HUES48 (cell line): Measurements from ENCODE around the gene SLC2A11.
"Not testable (repeated sequence)": the region's sequence is repeated elsewhere in the genome, so short reads cannot be mapped to it uniquely, and the experiment has no call there.

Experiments used
- H3K27ac ChIP-seq: one replicate; pipeline ENCODE4 v1.7.0; 2013; ENCODE audit warnings: low read depth, low read length, inconsistent platforms
- H3K27me3 ChIP-seq: 2 replicates; pipeline ENCODE4 v1.6.1; 2013; ENCODE audit warnings: mild to moderate bottlenecking, low read length; ENCODE audit not compliant: control insufficient read depth, insufficient read depth
- H3K36me3 ChIP-seq: 2 replicates; pipeline ENCODE4 v1.6.1; 2013; ENCODE audit warnings: low read length; ENCODE audit not compliant: control insufficient read depth, insufficient read depth
- H3K4me1 ChIP-seq: 2 replicates; pipeline ENCODE4 v1.6.1; 2013; ENCODE audit warnings: mild to moderate bottlenecking, low read length; ENCODE audit not compliant: control insufficient read depth, insufficient read depth
- H3K4me3 ChIP-seq: 2 replicates; pipeline ENCODE4 v1.5.1; 2013; ENCODE audit warnings: mild to moderate bottlenecking, low read depth, low read length
- H3K9ac ChIP-seq: 2 replicates; pipeline ENCODE4 v1.6.1; 2013; ENCODE audit warnings: mild to moderate bottlenecking, low read depth, low read length, moderate library complexity
- H3K9me3 ChIP-seq: 2 replicates; pipeline ENCODE4 v1.6.1; 2013; ENCODE audit warnings: low read length; ENCODE audit not compliant: control insufficient read depth, insufficient read depth

Gene SLC2A11

DNA sequence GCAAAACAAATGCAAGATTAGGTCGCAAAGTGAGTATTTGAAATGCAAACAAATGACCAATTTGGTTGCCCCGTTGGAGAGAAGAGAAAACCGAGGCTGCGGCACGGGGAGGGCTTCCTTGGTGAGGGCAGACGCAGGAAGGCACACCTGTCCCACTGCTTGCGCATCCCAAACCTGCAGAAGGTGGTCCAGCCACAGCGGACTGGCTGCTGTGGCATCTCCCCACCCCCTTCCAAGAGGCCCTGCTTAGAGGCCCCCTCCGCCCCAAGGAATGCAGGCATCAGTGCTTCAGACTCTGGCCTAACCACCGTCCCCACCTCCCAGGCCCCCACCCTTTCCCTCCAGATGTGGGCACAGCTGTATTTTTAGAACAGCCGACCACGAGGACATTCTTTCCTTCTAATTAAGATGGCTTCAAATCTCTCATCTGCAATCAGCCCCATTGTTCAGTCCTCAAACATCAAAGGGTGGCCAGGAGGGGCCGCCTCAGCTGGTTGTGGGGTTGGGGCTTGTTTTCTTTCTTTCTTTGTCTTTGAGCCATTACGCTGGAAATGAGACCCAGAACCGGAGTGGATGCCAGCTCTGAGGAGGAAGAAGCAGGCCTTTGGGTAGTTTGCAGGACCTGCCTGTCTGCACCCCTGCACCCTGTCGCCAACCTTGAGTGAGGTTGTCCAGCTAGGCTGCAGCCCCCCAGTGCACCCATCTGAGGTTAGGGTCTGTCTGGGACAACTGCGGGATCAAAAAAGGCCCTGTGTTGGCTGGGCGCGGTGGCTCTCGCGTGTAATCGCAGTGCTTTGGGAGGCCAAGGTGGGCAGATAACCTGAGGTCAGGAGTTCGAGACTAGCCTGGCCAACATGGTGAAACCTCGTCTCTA is 9.4 kb upstream of the SLC2A11 start:
- no peaks in the 10 kb centered on the region for H3K36me3 ChIP-seq
- H3K9ac ChIP-seq: no peak overlapping the region
- no peak overlapping the region for H3K4me3 ChIP-seq
- no peaks in the 10 kb centered on the region; the same call in 1 of the 2 replicates for H3K27me3 ChIP-seq
- H3K9me3 ChIP-seq: no peaks in the 10 kb centered on the region
- peak overlapping the region; percentile 59 for H3K27ac ChIP-seq
- H3K4me1 ChIP-seq: peaks cover 25% of the 10 kb centered on the region

DNA sequence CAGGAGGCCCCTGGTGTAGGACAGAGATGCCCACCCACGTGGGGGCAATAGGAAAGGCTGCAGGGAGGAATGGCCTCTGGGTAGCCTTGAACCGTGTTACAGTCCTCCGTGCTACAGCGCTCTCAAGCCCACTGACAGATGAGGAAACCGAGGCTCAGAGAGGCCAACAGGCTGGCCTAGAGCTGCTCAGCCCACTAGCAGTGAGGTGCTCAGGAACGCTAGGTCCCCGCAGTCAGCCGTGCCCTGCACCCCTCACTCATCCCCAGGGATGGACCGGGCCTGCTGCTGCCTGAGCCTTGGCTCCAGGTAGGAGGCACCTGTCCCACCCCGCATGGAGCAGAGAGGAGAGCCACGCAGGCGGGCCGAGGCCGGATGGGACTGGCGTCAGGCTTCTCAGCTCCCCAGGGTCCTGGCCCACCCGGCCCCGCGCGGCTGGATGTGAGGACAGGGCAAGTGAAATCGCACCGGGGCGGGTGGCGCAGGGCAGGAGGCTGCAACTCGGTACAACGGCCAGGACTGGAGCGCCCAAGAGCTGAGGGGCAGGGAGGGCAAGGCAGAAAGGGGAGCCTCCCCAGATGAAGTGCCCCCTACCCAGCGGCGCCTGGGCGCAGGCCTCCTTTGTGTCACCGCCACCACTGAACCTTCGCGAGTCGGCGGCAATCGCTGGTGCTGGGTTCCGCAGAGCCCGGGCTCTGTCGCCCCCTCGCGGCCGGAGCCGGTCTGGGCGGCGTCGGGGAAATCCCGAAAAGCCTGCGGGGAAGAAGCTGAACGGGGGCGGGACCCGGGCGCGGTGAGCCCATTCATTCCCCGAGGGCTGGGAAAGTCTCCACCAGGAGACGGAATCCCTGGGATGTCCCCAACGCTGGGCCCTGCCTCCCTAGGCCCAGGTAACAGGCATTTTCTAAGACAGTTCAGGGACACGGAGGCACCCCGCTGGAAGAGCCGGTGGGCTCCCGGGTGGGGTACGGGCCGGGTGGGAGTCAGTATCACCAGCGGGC is 8.4 kb upstream of the SLC2A11 start:
- H3K36me3 ChIP-seq: no peaks in the 10 kb centered on the region
- no peak overlapping the region for H3K4me3 ChIP-seq
- no peaks in the 10 kb centered on the region for H3K9me3 ChIP-seq
- peaks cover 25% of the 10 kb centered on the region for H3K4me1 ChIP-seq
- H3K27me3 ChIP-seq: no peaks in the 10 kb centered on the region; the same call in 1 of the 2 replicates
- no peak overlapping the region for H3K9ac ChIP-seq
- no peak overlapping the region for H3K27ac ChIP-seq

DNA sequence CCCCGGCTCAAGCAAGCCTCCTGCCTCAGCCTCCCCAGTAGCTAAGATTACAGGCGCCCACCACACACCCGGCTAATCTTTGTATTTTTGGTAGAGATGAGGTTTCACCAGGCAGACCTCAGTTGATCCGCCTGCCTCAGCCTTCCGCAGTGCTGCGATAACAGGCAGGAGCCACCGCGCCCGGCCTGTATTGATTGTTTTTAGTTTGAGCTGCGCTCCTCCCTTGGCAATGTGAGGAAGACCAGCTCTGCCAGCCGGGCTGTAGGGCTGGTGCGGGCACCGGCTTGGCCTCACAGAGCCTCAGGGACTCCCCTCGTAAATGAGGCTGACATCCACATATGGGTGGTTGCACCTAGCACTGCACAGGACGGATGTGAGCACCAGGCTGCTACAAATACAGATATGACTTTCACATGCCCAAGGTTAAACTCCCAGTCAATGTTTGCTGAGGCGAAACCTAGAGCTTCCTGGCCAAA is 7.5 kb upstream of the SLC2A11 start:
- no peak overlapping the region for H3K27ac ChIP-seq
- no peaks in the 10 kb centered on the region for H3K9me3 ChIP-seq
- H3K9ac ChIP-seq: no peak overlapping the region
- H3K4me3 ChIP-seq: no peak overlapping the region
- H3K27me3 ChIP-seq: no peaks in the 10 kb centered on the region; the same call in 1 of the 2 replicates
- no peaks in the 10 kb centered on the region for H3K36me3 ChIP-seq
- H3K4me1 ChIP-seq: peaks cover 25% of the 10 kb centered on the region

DNA sequence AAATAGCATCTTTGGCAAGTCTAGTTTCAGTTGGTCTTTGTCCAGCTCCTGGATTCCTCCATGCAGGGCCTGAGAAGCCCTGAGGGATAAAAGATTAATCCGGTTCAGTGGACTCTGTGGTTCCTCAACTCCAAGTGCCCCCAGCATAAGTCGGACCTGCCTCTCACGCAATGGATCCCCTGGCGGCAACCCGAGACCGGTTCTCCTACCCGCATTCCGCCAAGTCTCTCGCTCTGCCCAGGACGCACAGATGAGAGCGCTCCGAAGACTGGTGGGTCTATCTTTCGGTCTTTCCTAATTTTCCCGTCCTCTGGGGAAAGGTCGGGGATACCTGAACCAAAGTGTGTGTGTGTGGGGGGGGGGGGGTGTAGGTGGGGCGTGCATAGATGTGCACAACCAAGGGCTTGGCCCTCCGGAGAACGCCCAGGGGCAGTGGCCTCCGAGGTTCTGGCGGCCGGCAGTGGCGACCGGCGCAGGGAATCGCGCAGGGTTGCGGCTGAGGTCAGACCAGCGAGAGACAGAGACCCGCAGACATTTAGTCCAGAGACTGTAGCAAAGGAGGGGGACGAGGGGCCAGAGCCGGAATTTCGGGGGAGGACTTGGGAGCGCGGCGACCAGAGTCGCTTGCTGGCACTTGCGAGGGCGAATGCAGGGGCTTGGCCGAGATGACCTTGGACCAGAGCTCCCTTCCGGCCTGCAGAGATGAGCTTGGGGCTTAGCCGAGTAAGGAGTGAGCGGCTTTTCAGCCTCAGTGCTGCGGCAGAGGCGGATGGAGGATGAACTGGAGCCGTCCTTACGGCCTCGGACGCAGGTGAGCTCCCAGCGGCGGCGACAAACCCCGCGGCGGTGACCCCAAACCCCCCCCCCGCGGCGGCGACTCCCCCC is 712 bp upstream of the SLC2A11 start:
- Histone ChIP-seq H3K36me3 (no peaks in the 10 kb centered on the region), H3K4me3 (peak overlapping the region; percentile 79), H3K9me3 (no peaks in the 10 kb centered on the region), H3K4me1 (peaks cover 11% of the 10 kb centered on the region), H3K27ac (peak overlapping the region; percentile 88), H3K27me3 (no peaks in the 10 kb centered on the region), H3K9ac (peak overlapping the region; percentile 42)

DNA sequence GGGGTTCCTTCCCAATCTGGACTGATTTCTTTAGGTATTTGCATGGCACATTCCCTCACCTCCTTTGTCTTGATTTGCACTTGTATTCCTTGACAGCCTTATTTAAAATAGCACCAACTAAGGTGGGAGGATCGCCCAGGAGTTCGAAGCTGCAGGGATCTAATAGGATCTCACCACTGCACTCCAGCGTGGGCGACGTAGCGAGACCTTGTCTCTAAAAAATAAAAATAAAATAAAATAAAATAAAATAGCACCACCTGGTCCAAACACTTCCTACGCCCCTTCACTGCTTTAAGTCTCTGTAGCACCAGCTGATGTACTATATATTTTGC is 775 bp downstream of the SLC2A11 start:
- no peaks in the 10 kb centered on the region for H3K27me3 ChIP-seq
- H3K4me3 ChIP-seq: peak overlapping the region; percentile 79
- peak overlapping the region; percentile 88 for H3K27ac ChIP-seq
- no peak overlapping the region for H3K9ac ChIP-seq
- no peaks in the 10 kb centered on the region for H3K9me3 ChIP-seq
- peaks cover 11% of the 10 kb centered on the region for H3K4me1 ChIP-seq
- H3K36me3 ChIP-seq: peaks cover 6% of the 10 kb centered on the region

DNA sequence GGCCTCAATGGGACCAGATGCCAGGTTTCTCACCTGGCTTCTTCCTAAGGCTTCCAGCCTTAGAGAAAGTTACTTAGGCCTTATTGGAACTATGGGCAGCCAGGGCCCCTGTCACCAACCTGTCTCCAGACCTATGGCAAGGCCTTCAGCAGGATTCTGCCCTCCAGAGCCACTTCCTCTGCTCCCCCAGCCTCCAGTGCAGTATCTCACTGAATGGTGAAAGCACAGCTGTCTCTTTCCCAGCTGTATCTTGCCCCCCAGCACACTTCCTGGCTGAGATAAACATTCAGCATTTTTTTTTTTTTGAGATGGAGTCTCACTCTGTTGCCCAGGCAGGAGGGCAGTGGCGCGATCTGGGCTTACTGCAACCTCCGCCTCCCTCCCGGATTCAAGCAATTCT is 1.5 kb downstream of the SLC2A11 start:
- Histone ChIP-seq H3K4me1 (peaks cover 11% of the 10 kb centered on the region), H3K4me3 (no peak overlapping the region), H3K9ac (no peak overlapping the region), H3K27me3 (no peaks in the 10 kb centered on the region), H3K9me3 (no peaks in the 10 kb centered on the region), H3K27ac (no peak overlapping the region), H3K36me3 (peaks cover 6% of the 10 kb centered on the region)

DNA sequence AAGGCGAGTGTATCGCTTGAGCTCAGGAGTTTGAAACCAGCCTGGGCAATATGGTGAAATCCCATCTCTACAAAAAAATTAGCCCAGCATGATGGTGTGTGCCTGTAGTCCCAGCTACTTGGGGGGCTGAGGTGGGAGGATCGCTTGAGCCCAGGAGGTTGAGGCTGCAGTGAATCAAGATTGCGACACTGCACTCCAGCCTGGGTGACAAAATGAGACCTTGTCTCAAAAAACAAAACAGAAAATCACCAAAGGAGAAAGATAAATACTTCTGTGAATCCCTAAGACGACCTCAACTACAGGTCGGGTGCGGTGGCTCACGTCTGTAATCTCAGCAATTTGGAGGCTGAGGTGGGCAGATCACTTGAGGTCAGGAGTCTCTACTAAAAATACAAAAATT is 2.5 kb downstream of the SLC2A11 start:
- H3K4me3 ChIP-seq, H3K36me3 ChIP-seq, H3K9ac ChIP-seq, H3K27me3 ChIP-seq, H3K9me3 ChIP-seq, H3K27ac ChIP-seq: not testable (repeated sequence)
- H3K4me1 ChIP-seq: peaks cover 11% of the 10 kb centered on the region

DNA sequence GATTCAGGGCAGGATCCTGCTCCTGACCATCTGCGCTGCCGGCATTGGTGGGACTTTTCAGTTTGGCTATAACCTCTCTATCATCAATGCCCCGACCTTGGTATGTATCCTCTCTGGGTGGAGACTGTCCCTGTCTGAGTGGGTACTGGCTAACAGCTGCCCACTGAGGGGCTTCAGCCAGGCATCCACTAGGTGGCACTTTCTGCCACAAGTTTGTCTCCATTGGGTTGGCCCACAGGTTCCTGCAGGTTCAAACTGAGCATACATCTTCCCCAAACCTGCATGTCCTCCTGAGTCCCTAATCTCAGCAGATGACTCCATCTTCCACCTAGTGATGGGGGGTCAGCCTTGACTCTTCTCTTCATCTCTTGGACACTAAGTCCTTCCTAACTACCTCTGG is 4.4 kb downstream of the SLC2A11 start:
- Histone ChIP-seq H3K9me3 (no peaks in the 10 kb centered on the region), H3K27me3 (no peaks in the 10 kb centered on the region), H3K9ac (no peak overlapping the region), H3K4me3 (no peak overlapping the region), H3K4me1 (peaks cover 5% of the 10 kb centered on the region), H3K36me3 (peaks cover 9% of the 10 kb centered on the region), H3K27ac (no peak overlapping the region)

DNA sequence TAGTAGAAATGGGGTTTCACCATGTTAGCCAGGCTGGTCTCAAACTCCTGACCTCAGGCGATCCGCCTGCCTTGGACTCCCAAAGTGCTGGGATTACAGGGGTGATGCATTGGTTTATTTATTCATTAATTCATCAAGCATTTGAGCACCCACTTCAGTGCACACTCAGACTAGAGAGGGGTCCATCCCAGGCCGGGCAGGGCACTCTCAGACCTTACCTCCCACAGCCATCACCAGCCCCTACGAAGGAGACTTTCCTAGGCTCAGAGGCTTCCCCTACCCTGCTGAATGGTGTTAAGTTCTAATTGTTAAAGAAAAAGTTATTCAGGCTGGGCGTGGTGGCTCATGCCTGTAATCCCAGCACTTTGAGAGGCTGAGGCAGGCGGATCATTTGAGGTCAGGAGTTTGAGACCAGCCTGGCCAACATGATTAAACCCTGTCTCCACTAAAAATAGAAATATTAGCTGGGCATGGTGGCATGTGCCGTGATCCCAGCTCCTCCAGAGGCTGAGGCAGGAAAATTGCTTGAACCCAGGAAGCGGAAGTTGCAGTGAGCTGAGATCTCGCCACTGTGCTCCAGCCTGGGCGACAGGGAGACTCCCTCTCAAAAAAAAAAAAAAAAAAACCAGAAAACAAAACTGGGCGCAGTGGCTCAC is 7.0 kb downstream of the SLC2A11 start:
- not testable (repeated sequence) for H3K4me3 ChIP-seq, H3K27ac ChIP-seq, H3K4me1 ChIP-seq, H3K9me3 ChIP-seq, H3K9ac ChIP-seq, H3K27me3 ChIP-seq
- H3K36me3 ChIP-seq: peaks cover 30% of the 10 kb centered on the region

DNA sequence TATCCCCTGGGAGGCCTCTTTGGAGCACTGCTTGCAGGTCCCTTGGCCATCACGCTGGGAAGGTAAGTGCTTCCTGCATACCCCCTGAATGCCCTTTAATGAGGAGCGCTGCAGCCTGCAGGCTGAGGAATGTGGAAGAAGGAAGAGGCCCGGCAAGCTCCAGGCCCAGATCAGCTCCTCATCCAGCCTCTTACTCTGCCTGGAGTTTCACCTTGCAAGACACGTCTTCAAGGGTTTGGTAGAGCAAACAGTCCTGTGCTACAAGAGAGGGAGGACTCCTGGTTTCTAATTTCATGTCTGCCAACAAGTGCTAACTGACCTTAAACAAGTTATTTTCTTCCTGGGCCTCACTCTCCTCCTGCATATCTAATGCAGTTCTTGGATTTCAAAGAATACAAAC is 10.9 kb downstream of the SLC2A11 start:
- Histone ChIP-seq H3K4me1 (no peaks in the 10 kb centered on the region), H3K4me3 (no peak overlapping the region), H3K27me3 (no peaks in the 10 kb centered on the region), H3K36me3 (peaks cover 31% of the 10 kb centered on the region), H3K27ac (no peak overlapping the region), H3K9ac (no peak overlapping the region), H3K9me3 (no peaks in the 10 kb centered on the region)
